Keratinocyte (primary cell): Measurements from ENCODE around the gene RAB42.

ENCODE experiments used
- CTCF ChIP-seq, 3 experiments: IDR thresholded peaks in 1 of 3; conservative IDR thresholded peaks in 1 of 3; optimal IDR thresholded peaks in 1 of 3; 2 replicates in 2 of 3; 3 replicates in 1 of 3; pipeline versions ENCODE3 to v1.5.1; 2011; ENCODE audit warnings: low read length in 3 of 3, mild to moderate bottlenecking in 3 of 3, moderate library complexity in 2 of 3, control low read depth in 1 of 3, inconsistent platforms in 1 of 3; ENCODE audit not compliant: insufficient read depth in 2 of 3; ENCODE audit errors: extremely low read depth in 1 of 3
- EZH2 ChIP-seq: IDR thresholded peaks from one replicate; pipeline ENCODE4 v1.6.1; 2012; ENCODE audit warnings: inconsistent platforms, mild to moderate bottlenecking, low read length, moderate library complexity

GRCh38 chr1:28580722-28581530 lies 11.1 kb upstream of the RAB42 start:
- TF ChIP-seq CTCF (optimal IDR thresholded peaks at IDR 0.05 in 1 of 3, IDR thresholded peaks at IDR 0.05 in 1 of 3, conservative IDR thresholded peaks at IDR 0.05 in 1 of 3; ENCODE audit: extremely low read depth in 1 of 3, insufficient read depth in 2 of 3, low read length in 3 of 3) (peak in 1 of 3 experiments; percentile 20), EZH2 (no peak)
